HG03280 (cell line): ENCODE results near the gene ACKR2.

Experiments
- ATAC-seq: cut with Tn5 transposase; IDR thresholded peaks from one replicate; pipeline ENCODE4 v1.9.1; 2021; ENCODE audit warnings: mild to moderate bottlenecking, moderate library complexity; ENCODE audit not compliant: unreplicated experiment

ACKR2 gene

DNA sequence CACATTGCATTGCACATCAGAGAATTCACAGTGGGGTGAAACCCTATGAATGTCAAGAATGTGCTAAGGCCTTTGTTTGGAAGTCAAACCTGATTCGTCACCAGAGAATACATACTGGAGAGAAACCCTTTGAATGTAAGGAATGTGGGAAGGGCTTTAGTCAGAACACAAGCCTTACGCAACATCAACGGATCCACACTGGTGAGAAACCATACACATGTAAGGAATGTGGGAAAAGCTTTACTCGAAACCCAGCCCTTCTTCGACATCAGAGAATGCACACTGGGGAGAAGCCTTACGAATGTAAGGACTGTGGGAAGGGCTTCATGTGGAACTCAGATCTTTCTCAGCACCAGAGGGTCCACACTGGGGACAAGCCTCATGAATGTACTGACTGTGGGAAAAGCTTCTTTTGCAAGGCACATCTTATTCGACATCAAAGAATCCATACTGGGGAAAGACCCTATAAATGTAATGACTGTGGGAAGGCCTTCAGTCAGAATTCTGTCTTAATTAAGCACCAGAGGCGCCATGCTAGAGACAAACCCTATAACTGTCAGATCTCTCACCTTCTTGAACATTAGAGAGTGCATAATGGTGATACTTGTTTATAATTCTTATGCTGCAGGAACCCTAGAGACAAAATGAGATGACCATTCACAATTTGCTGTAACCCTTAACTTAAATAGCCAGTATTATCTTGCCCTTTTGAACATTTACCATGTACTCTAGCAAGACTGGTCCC is 105.7 kb downstream of the ACKR2 start:
- no peak for ATAC-seq
